ENCODE measurements around the gene PWWP2A.

PWWP2A gene

GRCh38 chr5:160129841-160130240 is 10.6 kb upstream of the PWWP2A start:
- DNase-seq = no peak

GRCh38 chr5:160128632-160129031 is 9.4 kb upstream of the PWWP2A start:
- DNase-seq = no peak

- no peak for DNase-seq
These were observed 636 bp upstream of the PWWP2A start for GRCh38 chr5:160119905-160120266.

- DNase-seq = peak; percentile 11 to 31
These were observed 705 bp downstream of the PWWP2A start for GRCh38 chr5:160118349-160119141.

GRCh38 chr5:160116991-160117390 is 2.3 kb downstream of the PWWP2A start:
- DNase-seq = no peak

- no peak for DNase-seq
These were observed 11.1 kb downstream of the PWWP2A start for GRCh38 chr5:160108124-160108523.

- DNase-seq = no peak
These were observed 13.4 kb downstream of the PWWP2A start for GRCh38 chr5:160105686-160106360.

- no peak for DNase-seq
These were observed 21.3 kb downstream of the PWWP2A start for GRCh38 chr5:160097991-160098390.

GRCh38 chr5:160096178-160096577 is 23.1 kb downstream of the PWWP2A start:
- DNase-seq = no peak

GRCh38 chr5:160092960-160093707 is 26.1 kb downstream of the PWWP2A start:
- no peak for DNase-seq

- DNase-seq = no peak
These were observed 26.7 kb downstream of the PWWP2A start for GRCh38 chr5:160092514-160092913.

GRCh38 chr5:160090059-160090458 is 29.2 kb downstream of the PWWP2A start:
- no peak for DNase-seq

GRCh38 chr5:160089531-160089930 is 29.7 kb downstream of the PWWP2A start:
- no peak for DNase-seq

- no peak for DNase-seq
These were observed 30.4 kb downstream of the PWWP2A start for GRCh38 chr5:160088805-160089204.

- no peak for DNase-seq
These were observed 32.1 kb downstream of the PWWP2A start for GRCh38 chr5:160087199-160087598.

- no peak for DNase-seq
These were observed 35.1 kb downstream of the PWWP2A start for GRCh38 chr5:160084144-160084543.

GRCh38 chr5:160083501-160083900 is 35.7 kb downstream of the PWWP2A start:
- no peak for DNase-seq

- no peak for DNase-seq
These were observed 36.4 kb downstream of the PWWP2A start for GRCh38 chr5:160082614-160083500.

- DNase-seq = no peak
These were observed 37.8 kb downstream of the PWWP2A start for GRCh38 chr5:160081495-160081894.

GRCh38 chr5:160079753-160080152 is 39.5 kb downstream of the PWWP2A start:
- no peak for DNase-seq

- no peak for DNase-seq
These were observed 42.3 kb downstream of the PWWP2A start for GRCh38 chr5:160076997-160077396.

- DNase-seq = no peak
These were observed 44.2 kb downstream of the PWWP2A start for GRCh38 chr5:160075073-160075472.

GRCh38 chr5:160071916-160072315 is 47.3 kb downstream of the PWWP2A start:
- DNase-seq = no peak
